Measurements from ENCODE around the gene FOXC1.

FOXC1 gene

GRCh38 chr6:1576166-1576565 is 33.5 kb upstream of the FOXC1 start:
- TF ChIP-seq, protein P1, sequence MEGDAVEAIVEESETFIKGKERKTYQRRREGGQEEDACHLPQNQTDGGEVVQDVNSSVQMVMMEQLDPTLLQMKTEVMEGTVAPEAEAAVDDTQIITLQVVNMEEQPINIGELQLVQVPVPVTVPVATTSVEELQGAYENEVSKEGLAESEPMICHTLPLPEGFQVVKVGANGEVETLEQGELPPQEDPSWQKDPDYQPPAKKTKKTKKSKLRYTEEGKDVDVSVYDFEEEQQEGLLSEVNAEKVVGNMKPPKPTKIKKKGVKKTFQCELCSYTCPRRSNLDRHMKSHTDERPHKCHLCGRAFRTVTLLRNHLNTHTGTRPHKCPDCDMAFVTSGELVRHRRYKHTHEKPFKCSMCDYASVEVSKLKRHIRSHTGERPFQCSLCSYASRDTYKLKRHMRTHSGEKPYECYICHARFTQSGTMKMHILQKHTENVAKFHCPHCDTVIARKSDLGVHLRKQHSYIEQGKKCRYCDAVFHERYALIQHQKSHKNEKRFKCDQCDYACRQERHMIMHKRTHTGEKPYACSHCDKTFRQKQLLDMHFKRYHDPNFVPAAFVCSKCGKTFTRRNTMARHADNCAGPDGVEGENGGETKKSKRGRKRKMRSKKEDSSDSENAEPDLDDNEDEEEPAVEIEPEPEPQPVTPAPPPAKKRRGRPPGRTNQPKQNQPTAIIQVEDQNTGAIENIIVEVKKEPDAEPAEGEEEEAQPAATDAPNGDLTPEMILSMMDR (IDR thresholded peaks at IDR 0.05; ENCODE audit: low read depth, low read length, poor library complexity, severe bottlenecking), result no peak
- TF ChIP-seq EZH2phosphoT487 (IDR thresholded peaks at IDR 0.05; ENCODE audit: borderline replicate concordance, low read length), result no peak
- Histone ChIP-seq H3K79me2 (ENCODE audit: control insufficient read depth, low read length) (no peaks in the 10 kb centered on the region), H3K9me2 (replicated peaks; ENCODE audit: control insufficient read depth, low read length) (no peaks in the 10 kb centered on the region), H3K36me3 (ENCODE audit: control insufficient read depth, low read length) (no peaks in the 10 kb centered on the region), H3K27me3 (ENCODE audit: control insufficient read depth, low read length) (no peaks in the 10 kb centered on the region), H3F3A (ENCODE audit: control insufficient read depth, insufficient read depth) (no peaks in the 10 kb centered on the region), H3K9me3 (ENCODE audit: control insufficient read depth, insufficient read depth, low read length) (no peaks in the 10 kb centered on the region), H3K4me2 (ENCODE audit: low read length) (no peak overlapping the region), H3K4me3 (ENCODE audit: low read length) (no peak overlapping the region), H3K27ac (ENCODE audit: low read depth, low read length) (no peak overlapping the region), H4K20me1 (ENCODE audit: control insufficient read depth, insufficient read depth, low read depth, low read length) (no peaks in the 10 kb centered on the region), H3K4me1 (ENCODE audit: control insufficient read depth, low read length) (no peaks in the 10 kb centered on the region)

DNA sequence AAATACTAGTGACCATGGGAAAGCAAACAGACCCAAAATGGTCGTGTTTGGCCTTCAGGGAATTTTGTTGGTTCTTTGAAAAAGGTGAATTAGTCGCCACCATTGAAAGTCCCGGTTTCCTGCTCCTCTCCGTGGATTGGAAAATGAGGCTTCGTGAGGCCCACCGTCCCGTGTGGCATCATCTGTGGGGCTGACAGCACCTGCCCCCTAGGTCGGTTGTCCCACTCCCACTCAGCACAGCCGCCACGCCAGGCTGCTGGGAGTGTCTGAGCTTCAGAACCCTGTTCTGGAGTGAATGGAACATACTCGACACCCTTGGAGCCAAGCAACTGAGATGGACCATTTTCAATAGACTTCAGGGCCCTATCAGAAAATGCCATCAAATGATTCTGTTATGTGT is 33.0 kb upstream of the FOXC1 start:
- H3K4me2 ChIP-seq (ENCODE audit: low read length), result no peak overlapping the region

GRCh38 chr6:1577146-1577680 is 32.5 kb upstream of the FOXC1 start:
- Histone ChIP-seq H3K36me3 (ENCODE audit: control insufficient read depth, low read length) (no peaks in the 10 kb centered on the region), H3K27ac (ENCODE audit: low read depth, low read length) (no peak overlapping the region), H3K4me1 (ENCODE audit: control insufficient read depth, low read length) (no peaks in the 10 kb centered on the region), H3K9me2 (replicated peaks; ENCODE audit: control insufficient read depth, low read length) (no peaks in the 10 kb centered on the region), H3F3A (ENCODE audit: control insufficient read depth, insufficient read depth) (no peaks in the 10 kb centered on the region), H3K27me3 (ENCODE audit: control insufficient read depth, low read length) (no peaks in the 10 kb centered on the region), H3K4me3 (ENCODE audit: low read length) (no peak overlapping the region), H3K4me2 (ENCODE audit: low read length) (no peak overlapping the region), H3K9me3 (ENCODE audit: control insufficient read depth, insufficient read depth, low read length) (no peaks in the 10 kb centered on the region), H4K20me1 (ENCODE audit: control insufficient read depth, insufficient read depth, low read depth, low read length) (no peaks in the 10 kb centered on the region), H3K79me2 (ENCODE audit: control insufficient read depth, low read length) (no peaks in the 10 kb centered on the region)
- TF ChIP-seq, protein P1 (IDR thresholded peaks at IDR 0.05; ENCODE audit: low read depth, low read length, poor library complexity, severe bottlenecking), result no peak
- TF ChIP-seq EZH2phosphoT487 (IDR thresholded peaks at IDR 0.05; ENCODE audit: borderline replicate concordance, low read length), result no peak

More for the DNA sequence above, 33.0 kb upstream of the FOXC1 start:
- no peak for TF ChIP-seq EZH2phosphoT487 (IDR thresholded peaks at IDR 0.05; ENCODE audit: borderline replicate concordance, low read length)
- TF ChIP-seq, protein P1 (IDR thresholded peaks at IDR 0.05; ENCODE audit: low read depth, low read length, poor library complexity, severe bottlenecking), result no peak
- Histone ChIP-seq H3K27ac (ENCODE audit: low read depth, low read length) (no peak overlapping the region), H3K4me3 (ENCODE audit: low read length) (no peak overlapping the region), H3F3A (ENCODE audit: control insufficient read depth, insufficient read depth) (no peaks in the 10 kb centered on the region), H3K4me1 (ENCODE audit: control insufficient read depth, low read length) (no peaks in the 10 kb centered on the region), H3K27me3 (ENCODE audit: control insufficient read depth, low read length) (no peaks in the 10 kb centered on the region), H3K9me3 (ENCODE audit: control insufficient read depth, insufficient read depth, low read length) (no peaks in the 10 kb centered on the region), H4K20me1 (ENCODE audit: control insufficient read depth, insufficient read depth, low read depth, low read length) (no peaks in the 10 kb centered on the region), H3K79me2 (ENCODE audit: control insufficient read depth, low read length) (no peaks in the 10 kb centered on the region), H3K9me2 (replicated peaks; ENCODE audit: control insufficient read depth, low read length) (no peaks in the 10 kb centered on the region), H3K36me3 (ENCODE audit: control insufficient read depth, low read length) (no peaks in the 10 kb centered on the region)
